Muscle of back (tissue), 11 donors: ENCODE results near the gene COPE. TPM values are rescaled to one million over a fixed set of nuclear protein-coding genes. Genes with fewer than 3 reads are reported as not detected.

Experiments
- DNase-seq, 3 donors: peaks; one replicate each; pipeline versions ENCODE4 v3.0.0 to v3.0.0-alpha.2; 2013
- polyA plus RNA-seq, 10 donors: library from polyadenylated mRNA; unstranded; fragments of 120-200 nt; gene quantifications; one replicate each; pipeline ENCODE4 v1.2.1, GENCODE V29; 2013; ENCODE audit not compliant: insufficient read length in 10 of 10

The COPE gene
- polyA plus RNA-seq, 10 donors = 60.4 to 102 (median 78.4) TPM

DNA sequence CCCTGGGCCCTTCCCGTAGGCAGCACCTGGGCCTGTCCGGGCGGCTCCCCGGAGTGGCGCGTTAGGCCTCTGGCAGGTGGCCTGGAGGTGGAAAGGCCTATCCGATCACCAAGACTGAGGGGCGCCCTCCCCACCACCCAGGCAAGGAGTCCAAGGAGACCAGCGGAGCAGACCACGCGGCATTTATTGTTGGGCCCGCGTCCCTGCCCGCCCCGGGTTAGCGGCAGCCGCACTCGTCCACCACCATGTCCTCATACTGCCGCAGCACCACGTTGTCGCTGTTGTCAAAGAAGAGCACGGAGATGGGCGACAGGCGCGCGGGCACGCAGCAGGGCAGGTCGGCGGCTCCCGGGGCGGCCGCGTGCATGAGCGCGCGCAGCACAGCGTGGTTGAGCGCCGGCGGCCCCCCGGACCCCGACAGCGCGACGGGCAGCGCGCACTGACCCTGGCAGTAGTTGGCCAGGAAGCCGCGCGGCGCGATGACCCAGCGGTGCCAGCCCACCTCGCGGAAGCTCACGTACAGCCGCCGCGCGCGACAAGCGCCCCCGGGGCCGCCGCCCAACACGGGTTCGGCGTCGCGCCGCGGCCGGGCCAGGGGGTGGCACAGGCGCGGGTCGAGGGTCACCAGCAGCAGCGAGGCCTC lies 50.7 kb downstream of the COPE start:
- no peak for DNase-seq

DNA sequence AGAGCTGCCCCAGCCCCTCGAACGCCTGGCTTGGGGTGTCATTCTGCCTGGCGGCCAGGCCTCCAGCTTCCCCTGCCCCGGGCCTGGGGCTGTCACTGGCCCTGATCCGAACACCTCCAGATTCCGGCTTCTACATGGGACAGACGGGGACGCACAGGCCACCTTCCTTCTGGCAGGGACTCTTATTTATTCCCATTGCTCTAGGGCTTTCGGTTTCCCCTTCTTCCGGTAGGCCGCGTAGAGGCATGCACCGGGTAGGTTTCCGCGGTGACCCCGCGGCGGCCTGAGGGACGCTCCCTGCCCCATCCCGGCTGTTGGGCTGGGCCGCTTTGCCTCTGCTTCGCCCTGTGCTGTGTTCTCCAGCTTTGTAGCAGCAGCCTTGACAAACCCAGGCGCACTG lies 51.4 kb downstream of the COPE start:
- no peak for DNase-seq

- no peak for DNase-seq
These were observed 52.0 kb downstream of the COPE start for GRCh38 chr19:18867199-18867598.

GRCh38 chr19:18866800-18867123 lies 52.4 kb downstream of the COPE start:
- no peak for DNase-seq

- DNase-seq = peak in 2 of 3 donors; percentile 76 to 81
These were observed 53.0 kb downstream of the COPE start for GRCh38 chr19:18865973-18866799.

- DNase-seq = no peak
These were observed 53.8 kb downstream of the COPE start for GRCh38 chr19:18865106-18865972.

- DNase-seq = no peak
These were observed 55.3 kb downstream of the COPE start for GRCh38 chr19:18863843-18864362.

GRCh38 chr19:18862976-18863842 lies 56.0 kb downstream of the COPE start:
- no peak for DNase-seq

DNA sequence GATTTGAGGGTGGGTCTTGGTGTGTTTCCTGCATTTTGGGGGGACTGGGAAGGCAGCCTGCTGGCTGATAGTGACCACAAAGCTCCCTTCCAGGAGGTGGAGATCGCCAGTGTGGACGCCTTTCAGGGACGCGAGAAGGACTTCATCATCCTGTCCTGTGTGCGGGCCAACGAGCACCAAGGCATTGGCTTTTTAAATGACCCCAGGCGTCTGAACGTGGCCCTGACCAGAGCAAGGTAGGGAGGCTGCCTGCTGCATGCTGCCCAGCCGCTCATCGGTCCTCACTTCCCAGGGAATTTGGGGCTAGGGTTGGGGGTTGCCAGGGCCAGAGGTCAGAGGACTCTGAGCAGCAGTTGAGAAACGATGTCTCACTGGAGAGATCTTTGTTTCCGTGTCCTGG lies 57.3 kb downstream of the COPE start:
- no peak for DNase-seq

DNA sequence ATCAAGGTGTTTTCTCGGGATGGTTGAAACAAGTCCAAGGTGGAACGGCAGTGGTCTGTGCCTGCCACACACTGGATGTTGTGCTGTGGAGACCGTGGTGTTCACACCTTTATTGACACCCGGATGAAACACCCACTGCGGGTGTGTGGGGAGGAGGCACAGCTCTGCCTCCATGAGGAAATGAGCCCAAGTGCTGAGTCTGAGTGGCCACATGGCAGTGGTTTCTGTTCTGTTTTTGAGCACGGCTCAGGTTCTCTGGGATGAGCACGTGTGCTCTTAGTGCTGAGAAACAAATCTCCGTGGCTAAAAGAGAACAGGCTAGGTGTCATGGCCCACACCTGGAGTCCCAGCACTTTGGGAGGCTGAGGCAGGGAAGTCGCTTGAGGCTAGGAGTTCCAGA lies 58.0 kb downstream of the COPE start:
- DNase-seq = no peak

- no peak for DNase-seq
These were observed 58.5 kb downstream of the COPE start for GRCh38 chr19:18860725-18861124.

DNA sequence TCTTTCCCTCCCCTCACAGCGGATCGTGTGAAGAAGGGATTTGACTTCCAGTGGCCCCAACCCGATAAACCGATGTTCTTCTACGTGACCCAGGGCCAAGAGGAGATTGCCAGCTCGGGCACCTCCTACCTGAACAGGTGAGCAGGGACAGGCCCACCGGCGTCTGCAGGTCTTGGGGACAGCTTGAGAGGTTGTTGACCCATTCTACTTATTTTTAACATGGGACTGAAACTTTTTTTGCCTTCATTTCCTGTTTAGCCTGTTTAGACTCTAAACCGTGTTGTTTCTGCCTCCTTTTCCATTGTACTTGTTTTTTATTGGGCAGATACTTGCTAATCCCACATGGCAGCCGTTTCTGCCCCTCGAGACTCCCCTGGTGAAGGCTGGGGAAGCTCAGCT lies 58.9 kb downstream of the COPE start:
- DNase-seq = no peak

GRCh38 chr19:18859676-18860301 lies 59.4 kb downstream of the COPE start:
- DNase-seq = peak in 2 of 3 donors; percentile 62 to 83

- DNase-seq = no peak
These were observed 60.1 kb downstream of the COPE start for GRCh38 chr19:18858906-18859646.

- no peak for DNase-seq
These were observed 62.0 kb downstream of the COPE start for GRCh38 chr19:18857223-18857622.

GRCh38 chr19:18856385-18857126 lies 62.6 kb downstream of the COPE start:
- DNase-seq = peak in 1 of 3 donors; percentile 63

DNA sequence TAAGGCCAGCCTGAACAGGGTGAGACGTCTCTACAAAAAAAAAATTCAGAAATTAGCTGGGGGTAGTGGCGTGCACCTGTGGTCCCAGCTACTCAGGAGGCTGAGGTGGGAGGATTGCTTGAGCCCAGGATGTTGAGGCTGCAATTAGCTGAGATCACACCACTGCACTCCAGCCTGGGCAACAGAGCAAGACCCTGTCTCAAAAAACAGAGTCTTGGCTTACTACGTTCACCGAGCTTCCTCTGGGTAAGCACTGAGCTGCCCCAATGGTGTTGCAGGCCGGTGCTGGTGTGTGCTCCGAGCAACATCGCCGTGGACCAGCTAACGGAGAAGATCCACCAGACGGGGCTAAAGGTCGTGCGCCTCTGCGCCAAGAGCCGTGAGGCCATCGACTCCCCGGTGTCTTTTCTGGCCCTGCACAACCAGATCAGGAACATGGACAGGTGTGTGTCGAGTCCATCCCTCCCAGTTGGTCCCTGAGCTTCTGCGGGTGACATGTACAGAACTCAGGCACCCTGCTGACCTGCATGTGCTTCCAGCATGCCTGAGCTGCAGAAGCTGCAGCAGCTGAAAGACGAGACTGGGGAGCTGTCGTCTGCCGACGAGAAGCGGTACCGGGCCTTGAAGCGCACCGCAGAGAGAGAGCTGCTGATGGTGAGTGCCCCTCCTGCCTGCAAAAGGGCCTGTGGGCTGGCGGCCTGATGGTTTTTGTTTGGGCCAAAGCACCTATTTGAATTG lies 63.4 kb downstream of the COPE start:
- no peak for DNase-seq

- DNase-seq = no peak
These were observed 64.2 kb downstream of the COPE start for GRCh38 chr19:18854982-18855381.
